ENCODE measurements around the gene IMPA2.

The IMPA2 gene

DNA sequence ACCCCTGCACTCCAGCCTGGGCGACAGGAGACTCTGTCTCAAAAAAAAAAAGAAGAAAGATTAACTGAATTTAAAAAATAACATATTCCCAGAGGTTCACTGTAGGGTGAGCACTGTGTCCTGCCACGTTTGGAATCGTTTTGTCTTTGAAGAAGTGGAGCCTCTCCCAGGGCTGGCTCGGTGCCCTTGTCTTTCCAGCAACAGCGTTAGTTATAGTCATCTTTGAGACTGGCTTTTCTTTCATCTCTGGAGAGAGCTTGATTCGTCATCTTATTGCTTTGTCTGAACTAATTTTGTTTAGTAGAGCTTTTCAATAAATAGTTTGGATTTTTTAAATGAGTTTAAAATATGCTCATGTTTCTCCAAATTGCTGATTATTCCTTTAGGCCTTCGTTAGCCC, 50.5 kb downstream of the IMPA2 start:
- H3K27me3 Mint-ChIP-seq (ENCODE audit: low read depth), result no peaks in the 10 kb centered on the region

GRCh38 chr18:12032786-12033642, 51.7 kb downstream of the IMPA2 start:
- Mint-ChIP-seq H3K4me1 (peaks cover 29% of the 10 kb centered on the region), H3K9me3 (no peaks in the 10 kb centered on the region), H3K27me3 (ENCODE audit: low read depth) (peaks cover 11% of the 10 kb centered on the region), H3K36me3 (ENCODE audit: low read depth) (peaks cover 5% of the 10 kb centered on the region), H3K4me3 (no peak overlapping the region), H3K27ac (peak overlapping the region in 2 of 3 experiments; percentile 10 to 59)
- TF ChIP-seq, protein P1, sequence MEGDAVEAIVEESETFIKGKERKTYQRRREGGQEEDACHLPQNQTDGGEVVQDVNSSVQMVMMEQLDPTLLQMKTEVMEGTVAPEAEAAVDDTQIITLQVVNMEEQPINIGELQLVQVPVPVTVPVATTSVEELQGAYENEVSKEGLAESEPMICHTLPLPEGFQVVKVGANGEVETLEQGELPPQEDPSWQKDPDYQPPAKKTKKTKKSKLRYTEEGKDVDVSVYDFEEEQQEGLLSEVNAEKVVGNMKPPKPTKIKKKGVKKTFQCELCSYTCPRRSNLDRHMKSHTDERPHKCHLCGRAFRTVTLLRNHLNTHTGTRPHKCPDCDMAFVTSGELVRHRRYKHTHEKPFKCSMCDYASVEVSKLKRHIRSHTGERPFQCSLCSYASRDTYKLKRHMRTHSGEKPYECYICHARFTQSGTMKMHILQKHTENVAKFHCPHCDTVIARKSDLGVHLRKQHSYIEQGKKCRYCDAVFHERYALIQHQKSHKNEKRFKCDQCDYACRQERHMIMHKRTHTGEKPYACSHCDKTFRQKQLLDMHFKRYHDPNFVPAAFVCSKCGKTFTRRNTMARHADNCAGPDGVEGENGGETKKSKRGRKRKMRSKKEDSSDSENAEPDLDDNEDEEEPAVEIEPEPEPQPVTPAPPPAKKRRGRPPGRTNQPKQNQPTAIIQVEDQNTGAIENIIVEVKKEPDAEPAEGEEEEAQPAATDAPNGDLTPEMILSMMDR (IDR thresholded peaks at IDR 0.05; ENCODE audit: unreplicated experiment in 3 of 3), result no peak

More for the DNA sequence above, 50.5 kb downstream of the IMPA2 start:
- Mint-ChIP-seq H3K9me3 (no peaks in the 10 kb centered on the region), H3K27ac (peak overlapping the region; percentile 62 to 70 (median 65)), H3K4me1 (peaks cover 29% of the 10 kb centered on the region), H3K36me3 (ENCODE audit: low read depth) (peaks cover 10% of the 10 kb centered on the region), H3K4me3 (no peak overlapping the region)
- TF ChIP-seq, protein P1 (IDR thresholded peaks at IDR 0.05; ENCODE audit: unreplicated experiment in 3 of 3), result no peak

- peaks cover 5% of the 10 kb centered on the region for H3K36me3 Mint-ChIP-seq (ENCODE audit: low read depth)
- no peak overlapping the region for H3K4me3 Mint-ChIP-seq
- H3K27ac Mint-ChIP-seq, result peak overlapping the region in 2 of 3 experiments; percentile 10 to 59
- peaks cover 13% of the 10 kb centered on the region for H3K27me3 Mint-ChIP-seq (ENCODE audit: low read depth)
- TF ChIP-seq, protein P1 (IDR thresholded peaks at IDR 0.05; ENCODE audit: unreplicated experiment in 3 of 3), result no peak
- peaks cover 29% of the 10 kb centered on the region for H3K4me1 Mint-ChIP-seq
- H3K9me3 Mint-ChIP-seq, result no peaks in the 10 kb centered on the region
These were observed 52.3 kb downstream of the IMPA2 start for GRCh38 chr18:12033643-12034025.

- peaks cover 20% of the 10 kb centered on the region for H3K27me3 Mint-ChIP-seq (ENCODE audit: low read depth)
- H3K27ac Mint-ChIP-seq, result peak overlapping the region; percentile 10 to 82 (median 62)
- TF ChIP-seq, protein P1 (IDR thresholded peaks at IDR 0.05; ENCODE audit: unreplicated experiment in 3 of 3), result no peak
- H3K4me1 Mint-ChIP-seq, result peaks cover 29% of the 10 kb centered on the region
- no peaks in the 10 kb centered on the region for H3K9me3 Mint-ChIP-seq
- H3K36me3 Mint-ChIP-seq (ENCODE audit: low read depth), result peaks cover 5% of the 10 kb centered on the region
- no peak overlapping the region for H3K4me3 Mint-ChIP-seq
These were observed 53.2 kb downstream of the IMPA2 start for GRCh38 chr18:12034241-12035100.

DNA sequence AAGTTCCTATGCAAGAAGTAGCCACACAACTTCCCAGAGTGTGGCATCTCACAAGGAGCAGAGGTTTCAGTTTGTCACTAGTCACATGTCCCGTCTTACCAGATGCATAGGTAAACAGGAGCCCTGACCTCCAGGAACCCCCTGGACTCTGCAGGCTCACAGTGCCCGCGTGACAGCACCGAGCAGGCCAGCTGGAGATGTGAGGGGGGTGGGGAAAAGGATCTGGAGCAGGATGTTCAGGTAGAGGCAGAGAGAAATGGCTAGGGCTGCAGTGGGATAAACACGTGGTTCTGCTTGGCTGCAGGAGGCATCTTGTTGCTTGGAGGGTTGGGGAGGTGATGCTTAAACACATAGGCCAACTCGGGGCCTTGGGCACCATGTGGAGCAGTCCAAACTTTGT, 54.2 kb downstream of the IMPA2 start:
- peaks cover 4% of the 10 kb centered on the region for H3K36me3 Mint-ChIP-seq (ENCODE audit: low read depth)
- peak overlapping the region in 1 of 3 experiments; percentile 28 for H3K4me3 Mint-ChIP-seq
- H3K4me1 Mint-ChIP-seq, result peaks cover 23% of the 10 kb centered on the region
- TF ChIP-seq, protein P1 (IDR thresholded peaks at IDR 0.05; ENCODE audit: unreplicated experiment in 3 of 3), result no peak
- H3K27ac Mint-ChIP-seq, result peak overlapping the region in 1 of 3 experiments; percentile 62
- H3K27me3 Mint-ChIP-seq (ENCODE audit: low read depth), result peaks cover 22% of the 10 kb centered on the region
- H3K9me3 Mint-ChIP-seq, result no peaks in the 10 kb centered on the region
